ENCODE measurements around the gene REM2.

REM2 gene

DNA sequence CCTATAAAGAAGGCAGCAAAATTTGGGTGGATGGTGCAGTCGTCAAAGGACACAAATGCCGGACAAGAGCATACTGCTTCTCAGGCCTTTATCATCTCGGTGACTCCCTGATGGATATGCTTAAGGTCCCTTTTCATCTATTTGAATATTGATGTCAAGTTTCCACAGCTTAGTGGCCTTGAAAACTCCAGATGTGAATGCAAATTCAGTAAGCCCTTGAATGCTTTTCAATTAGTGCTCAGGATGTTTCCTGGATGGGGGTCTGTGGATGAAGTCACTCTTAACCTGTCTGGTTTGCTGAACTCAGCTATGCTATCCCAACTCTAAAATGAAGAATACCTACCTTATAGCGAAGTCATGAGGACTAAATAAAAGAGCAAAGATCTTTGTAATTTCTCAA, 10.7 kb downstream of the REM2 start:
- in situ Hi-C loops (cut with HindIII; ENCODE audit: low sequenced_read_pairs) = loop anchor here (10.0 kb wide), 1 partner anchor 49 kb away; no protein-coding TSS in a partner anchor

GRCh38 chr14:22895402-22895801, 12.4 kb downstream of the REM2 start:
- in situ Hi-C loops (cut with HindIII; ENCODE audit: low sequenced_read_pairs) = loop anchor here (5.0 to 10.0 kb wide), 2 partner anchors 51 to 62 kb away; partner anchors contain the start of gene HAUS4

- in situ Hi-C loops (cut with HindIII; ENCODE audit: low sequenced_read_pairs) = loop anchor here (5.0 to 10.0 kb wide), 2 partner anchors 52 to 61 kb away; partner anchors contain the start of gene HAUS4
Observed at GRCh38 chr14:22896356-22896755, 13.3 kb downstream of the REM2 start.

DNA sequence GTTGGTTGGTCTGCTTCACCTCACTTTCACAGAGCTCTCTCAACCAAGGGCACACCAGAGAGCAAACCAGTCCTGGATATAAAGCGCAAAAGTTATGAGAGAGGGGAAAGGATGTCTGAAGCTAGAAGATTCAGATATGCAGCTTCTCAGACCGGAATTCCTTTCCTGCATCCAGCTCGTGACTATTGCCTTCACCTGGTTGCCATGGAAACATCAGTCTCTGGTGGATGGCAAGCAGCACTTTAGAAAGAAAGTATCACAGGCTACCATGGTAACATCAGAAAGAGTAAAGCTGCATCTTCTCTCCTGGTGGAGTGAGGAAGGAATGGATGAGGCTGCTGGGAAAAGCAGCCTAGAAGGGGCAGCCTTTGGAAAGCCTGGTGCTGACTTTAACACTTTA, 13.7 kb downstream of the REM2 start:
- in situ Hi-C loops (cut with HindIII; ENCODE audit: low sequenced_read_pairs) = loop anchor here (5.0 to 10.0 kb wide), 2 partner anchors 52 to 61 kb away; partner anchors contain the start of gene HAUS4

- in situ Hi-C loops (cut with HindIII; ENCODE audit: low sequenced_read_pairs) = loop anchor here (5.0 to 10.0 kb wide), 2 partner anchors 53 to 60 kb away; partner anchors contain the start of gene HAUS4
Observed at GRCh38 chr14:22897357-22897756, 14.3 kb downstream of the REM2 start.

GRCh38 chr14:22898302-22899090, 15.5 kb downstream of the REM2 start:
- in situ Hi-C loops (cut with HindIII; ENCODE audit: low sequenced_read_pairs) = loop anchor here (5.0 to 10.0 kb wide), 2 partner anchors 54 to 59 kb away; partner anchors contain the start of gene HAUS4

- in situ Hi-C loops (cut with HindIII; ENCODE audit: low sequenced_read_pairs) = loop anchor here (10.0 kb wide), 1 partner anchor 135 kb away; the partner anchor contains the start of gene OXA1L
Observed at GRCh38 chr14:22900081-22900799, 17.2 kb downstream of the REM2 start.

GRCh38 chr14:22901799-22902198, 18.8 kb downstream of the REM2 start:
- in situ Hi-C loops (cut with HindIII; ENCODE audit: low sequenced_read_pairs) = loop anchor here (10.0 kb wide), 1 partner anchor 137 kb away; the partner anchor contains the start of gene OXA1L

- in situ Hi-C loops (cut with HindIII; ENCODE audit: low sequenced_read_pairs) = loop anchor here (10.0 kb wide), 1 partner anchor 139 kb away; the partner anchor contains the start of gene OXA1L
Observed at GRCh38 chr14:22903742-22904087, 20.7 kb downstream of the REM2 start.

DNA sequence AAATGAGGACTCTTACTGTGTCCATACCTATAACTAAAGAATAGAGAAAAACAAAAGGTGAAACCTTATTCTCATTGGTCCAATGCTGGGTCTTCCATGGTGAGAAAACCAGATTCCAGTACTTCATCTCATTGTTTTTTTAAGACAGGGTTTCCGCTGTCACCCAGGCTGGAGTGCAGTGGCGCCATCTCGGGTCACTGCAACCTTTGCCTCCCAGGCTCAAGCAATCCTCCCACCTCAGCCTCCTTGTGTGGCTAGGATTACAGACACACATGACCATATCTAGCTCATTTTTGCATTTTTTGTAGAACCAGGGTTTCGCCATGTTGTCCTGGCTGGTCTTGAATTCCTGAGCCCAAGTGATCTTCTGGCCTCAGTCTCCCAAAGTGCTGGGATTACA, 22.6 kb downstream of the REM2 start:
- in situ Hi-C loops (cut with HindIII; ENCODE audit: low sequenced_read_pairs) = loop anchor here (10.0 kb wide), 1 partner anchor 141 kb away; the partner anchor contains the start of gene OXA1L

DNA sequence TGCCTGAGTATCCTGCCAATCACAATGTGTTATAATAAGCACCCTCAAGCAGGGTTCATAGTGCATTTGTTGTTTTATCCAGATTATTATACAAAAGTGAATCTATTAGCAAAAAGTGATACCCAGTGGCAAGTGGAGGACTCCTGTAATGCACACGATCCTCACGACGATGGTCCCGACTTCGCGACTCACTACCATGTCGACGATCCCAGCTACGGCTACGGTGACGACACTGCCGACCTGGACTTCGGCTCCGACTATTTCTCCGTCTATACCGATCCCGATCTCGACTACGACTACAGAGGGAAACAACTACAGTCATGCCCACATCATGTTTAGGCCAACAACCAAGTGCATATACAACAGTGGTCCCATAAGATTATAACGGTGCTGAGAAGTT, 23.1 kb downstream of the REM2 start:
- in situ Hi-C loops (cut with HindIII; ENCODE audit: low sequenced_read_pairs) = loop anchor here (10.0 kb wide), 1 partner anchor 141 kb away; the partner anchor contains the start of gene OXA1L

- in situ Hi-C loops (cut with HindIII; ENCODE audit: low sequenced_read_pairs) = loop anchor here (10.0 kb wide), 1 partner anchor 143 kb away; the partner anchor contains the start of gene OXA1L
Observed at GRCh38 chr14:22907429-22907828, 24.4 kb downstream of the REM2 start.

- in situ Hi-C loops (cut with HindIII; ENCODE audit: low sequenced_read_pairs) = loop anchor here (10.0 kb wide), 1 partner anchor 144 kb away; the partner anchor contains the start of gene OXA1L
Observed at GRCh38 chr14:22908601-22909000, 25.6 kb downstream of the REM2 start.

- in situ Hi-C loops (cut with HindIII; ENCODE audit: low sequenced_read_pairs) = loop anchor here (5.0 kb wide), 1 partner anchor 64 kb away; no protein-coding TSS in a partner anchor
Observed at GRCh38 chr14:22910916-22911315, 27.9 kb downstream of the REM2 start.

GRCh38 chr14:22914836-22915235, 31.8 kb downstream of the REM2 start:
- in situ Hi-C loops (cut with HindIII; ENCODE audit: low sequenced_read_pairs) = loop anchor here (5.0 kb wide), 1 partner anchor 68 kb away; no protein-coding TSS in a partner anchor

GRCh38 chr14:22915886-22916521, 33.0 kb downstream of the REM2 start:
- in situ Hi-C loops (cut with HindIII; ENCODE audit: low sequenced_read_pairs) = no loop called here

GRCh38 chr14:22918804-22919600, 36.0 kb downstream of the REM2 start, which contains the start of gene RBM23:
Gene RBM23, minus strand, starts transcription at chr14:22919149.
- in situ Hi-C loops (cut with HindIII; ENCODE audit: low sequenced_read_pairs) = no loop called here

GRCh38 chr14:22919601-22919921, 36.5 kb downstream of the REM2 start:
- in situ Hi-C loops (cut with HindIII; ENCODE audit: low sequenced_read_pairs) = no loop called here

GRCh38 chr14:22920697-22921096, 37.7 kb downstream of the REM2 start:
- in situ Hi-C loops (cut with HindIII; ENCODE audit: low sequenced_read_pairs) = no loop called here

DNA sequence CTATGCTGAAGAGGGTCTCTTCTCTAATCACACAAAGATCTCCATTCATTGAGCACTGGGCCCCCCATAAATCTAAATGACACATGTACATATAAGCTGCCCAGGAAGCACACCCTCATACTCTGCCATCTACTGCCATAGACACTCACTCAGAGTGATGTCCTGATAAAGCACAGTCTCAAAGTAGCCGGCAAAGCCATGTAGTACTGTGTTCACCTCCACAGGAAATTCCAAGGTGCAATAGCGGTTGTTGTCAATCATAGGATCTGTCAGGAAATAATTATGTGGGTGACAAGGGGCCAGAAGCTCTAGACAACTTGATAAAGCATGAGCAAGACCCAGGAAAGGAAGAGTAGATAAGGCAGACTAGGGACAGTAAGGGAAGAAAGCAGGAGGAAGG, 39.3 kb downstream of the REM2 start:
- in situ Hi-C loops (cut with HindIII; ENCODE audit: low sequenced_read_pairs) = no loop called here
